Measurements from ENCODE around the gene NLK. TPM values are rescaled to one million over a fixed set of nuclear protein-coding genes. Genes with fewer than 3 reads are reported as not detected.

The NLK gene
- total and polyA plus RNA-seq, 10 of the 15 experiments (the other 5 are each of a cell fraction or from before 2014, with no cell fraction given), result 5.0 to 22.9 (median 15.0) TPM

- ChIA-PET SMC1A (ENCODE audit: uncharacterized antibody, unreplicated experiment) (interaction anchor here (0.7 to 5.4 kb wide), 15 partner anchors 9 to 250 kb away, joined by 3 to 49 read pairs (median 5); partner anchors contain the start of gene NLK), RAD21 (ENCODE audit: unreplicated experiment) (interaction anchor here (1.3 to 3.9 kb wide), 7 partner anchors 9 to 81 kb away, joined by 3 to 16 read pairs (median 7); partner anchors contain the start of gene NLK), POLR2A (no interaction called here), CTCF (interaction anchor here (0.7 to 3.5 kb wide), 6 partner anchors 11 to 176 kb away, joined by 3 to 19 read pairs (median 3); partner anchors contain the start of gene LYRM9)
- H2AFZ ChIP-seq (ENCODE audit: control insufficient read depth, low read depth, low read length), result no peak overlapping the region
- in situ Hi-C loops (cut with MboI), result loop anchor here (10.0 to 25.0 kb wide), 2 partner anchors 591 to 769 kb away; partner anchors contain the start of gene WSB1
- H4K20me1 ChIP-seq (ENCODE audit: control insufficient read depth, insufficient read depth), result no peaks in the 10 kb centered on the region
- H3K9me3 ChIP-seq (replicated peaks; ENCODE audit: control insufficient read depth, insufficient read depth, low read length), result no peaks in the 10 kb centered on the region; the same call in 2 of the 3 replicates
- H3K4me2 ChIP-seq (ENCODE audit: control insufficient read depth, insufficient read depth), result peak overlapping the region; percentile 86
- no TSS peak for BruUV-seq (replicated peaks)
- no peak for TF ChIP-seq PKNOX1 (IDR thresholded peaks at IDR 0.05)
- no peak for TF ChIP-seq EED (IDR thresholded peaks at IDR 0.05; ENCODE audit: low read depth)
- TF ChIP-seq SMAD5 (IDR thresholded peaks at IDR 0.05; ENCODE audit: low read depth), result no peak
- no peak for TF ChIP-seq MYB (IDR thresholded peaks at IDR 0.05; ENCODE audit: borderline replicate concordance, low read depth, low read length)
- no peak for TF ChIP-seq CREB1 (IDR thresholded peaks at IDR 0.05; ENCODE audit: low read depth)
- TF ChIP-seq NBN (IDR thresholded peaks at IDR 0.05), result no peak
- no peak for TF ChIP-seq BCL3 (IDR thresholded peaks at IDR 0.05; ENCODE audit: borderline replicate concordance, insufficient read depth, low read depth, low read length, poor library complexity, severe bottlenecking)
- no peak for TF ChIP-seq ATF3 (IDR thresholded peaks at IDR 0.05; ENCODE audit: borderline replicate concordance, extremely low read depth, low read depth, low read length)
- peak overlapping the region; percentile 15; the same call in 1 of the 2 replicates for H3K9ac ChIP-seq (ENCODE audit: control insufficient read depth, insufficient read depth, low read length)
- H3K27ac ChIP-seq (ENCODE audit: control insufficient read depth, insufficient read depth), result peak overlapping the region; percentile 73
- H3K27me3 ChIP-seq (replicated peaks in 1 of 2; ENCODE audit: control insufficient read depth in 2 of 2, insufficient read depth in 2 of 2, low read length in 1 of 2), result no peaks in the 10 kb centered on the region
- ATAC-seq (no peak), FAIRE-seq (no peak), DNase-seq (ENCODE audit: low read depth, low spot score) (no peak)
- intact Hi-C loops (cut with micrococcal nuclease; ENCODE audit: unreplicated experiment), result loop anchor here (10.0 kb wide), 1 partner anchor 259 kb away; the partner anchor contains the start of gene TMEM97
- peaks cover 52% of the 10 kb centered on the region for H3K79me2 ChIP-seq (ENCODE audit: control insufficient read depth, insufficient read depth, low read length)
- H3K4me3 ChIP-seq, result no peak overlapping the region; the same call in 1 of the 2 replicates
- no peaks in the 10 kb centered on the region for H3K36me3 ChIP-seq (ENCODE audit: control insufficient read depth in 2 of 2, insufficient read depth in 2 of 2, low read length in 1 of 2)
- peaks cover 58% of the 10 kb centered on the region for H3K4me1 ChIP-seq (ENCODE audit: control insufficient read depth, insufficient read depth, low read length)
- 18% methylated on average over 3 of the region's 3 CpGs for WGBS (ENCODE audit: insufficient coverage, insufficient replicate concordance, low lambda C conversion rate, missing lambda C conversion rate)
These were observed 13.8 kb downstream of the NLK start for GRCh38 chr17:28056276-28056620.

Data from GM12878 (cell line).